Vagina (tissue), 2 donors: Measurements from ENCODE around the gene ATG16L1. TPM values are rescaled to one million over a fixed set of nuclear protein-coding genes. Genes with fewer than 3 reads are reported as not detected.
A peak's percentile ranks its signal among the peaks of the same experiment; 100 is the strongest.
"Not testable (repeated sequence)": the region's sequence is repeated elsewhere in the genome, so short reads cannot be mapped to it uniquely, and the experiment has no call there.

Experiments
- DNase-seq, 2 donors: peaks; one replicate each; pipeline ENCODE4 v3.0.0-alpha.2; 2017; ENCODE audit errors: extremely low spot score in 2 of 2
- H3K27ac ChIP-seq: fragments of 200-600 bp; sonication (generic); one replicate; pipeline ENCODE4 v1.5.1; 2019
- H3K27me3 ChIP-seq: fragments of 200-600 bp; sonication (generic); one replicate; pipeline ENCODE4 v1.5.1; 2019
- H3K36me3 ChIP-seq, 2 donors: fragments of 200-600 bp; sonication (generic); one replicate each; pipeline ENCODE4 v1.5.1; 2017 to 2019
- H3K4me1 ChIP-seq: fragments of 200-600 bp; sonication (generic); one replicate; pipeline ENCODE4 v1.5.1; 2019
- H3K4me3 ChIP-seq, 2 donors: fragments of 200-600 bp; sonication (generic); 1 replicate in 1 of 2; 2 replicates in 1 of 2; pipeline ENCODE4 v1.5.1; 2016 to 2019
- H3K9me3 ChIP-seq: fragments of 200-600 bp; sonication (generic); one replicate; pipeline ENCODE4 v1.5.1; 2019
- POLR2A ChIP-seq, 2 donors: fragments of 450-650 bp; IDR thresholded peaks; one replicate each; pipeline ENCODE4 v1.6.1; 2017; ENCODE audit warnings: antibody characterized with exemption in 2 of 2, mild to moderate bottlenecking in 2 of 2, moderate library complexity in 2 of 2
- POLR2AphosphoS5 ChIP-seq, 2 donors: sonication (generic); formaldehyde crosslinking; IDR thresholded peaks; one replicate each; pipeline ENCODE4 v1.9.0; 2017; ENCODE audit warnings: antibody characterized with exemption in 2 of 2, mild to moderate bottlenecking in 2 of 2, low read depth in 1 of 2; ENCODE audit not compliant: insufficient read depth in 1 of 2
- intact Hi-C: fragments of 100-400 bp; cut with DNase I; formaldehyde crosslinking; loops from one replicate; pipeline ENCODE4 v1.15.1; 2023
- total RNA-seq: library from RNA; depleted of rRNA; stranded (reverse); fragments of >200 nt; gene quantifications from one replicate; pipeline ENCODE4 v1.2.3, GENCODE V29; 2016
- TF ChIP-seq, protein P1 (sequence below), 3 experiments: fragments of 450-650 bp in 2 of 3; fragments of 200-600 bp in 1 of 3; sonication (generic) in 1 of 3; IDR thresholded peaks; one replicate each; pipeline ENCODE4 v1.5.1; 2017 to 2019; ENCODE audit warnings: antibody characterized with exemption in 3 of 3, mild to moderate bottlenecking in 2 of 3, moderate library complexity in 2 of 3

The ATG16L1 gene
- total RNA-seq, 1 donor from 2014 or later, result 29.2 TPM

DNA sequence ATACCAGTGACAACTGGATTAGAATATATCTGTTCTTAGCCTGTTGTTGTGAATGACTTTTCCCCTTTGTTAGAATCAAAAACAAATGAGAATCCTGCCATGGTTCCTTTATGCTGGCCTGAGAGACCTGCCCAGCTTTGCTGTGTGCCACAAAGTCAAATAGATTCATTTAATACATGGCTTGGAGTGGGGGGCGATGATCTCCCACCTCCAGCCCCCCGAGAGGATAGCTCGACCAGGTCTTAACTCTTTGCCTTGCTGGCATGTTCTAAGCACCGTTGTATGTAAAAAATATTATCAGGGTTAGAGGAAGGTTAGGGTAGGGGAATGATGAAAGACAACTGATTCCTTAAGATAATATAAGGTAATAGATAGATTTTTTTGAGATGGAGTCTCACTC, 80.7 kb downstream of the ATG16L1 start:
- Histone ChIP-seq H3K4me1 (no peaks in the 10 kb centered on the region), H3K27ac (peak overlapping the region; percentile 53), H3K36me3 (no peaks in the 10 kb centered on the region), H3K4me3 (no peak overlapping the region), H3K27me3 (no peaks in the 10 kb centered on the region), H3K9me3 (no peaks in the 10 kb centered on the region)
- no peak for TF ChIP-seq POLR2AphosphoS5 (IDR thresholded peaks at IDR 0.05; ENCODE audit: insufficient read depth in 1 of 2, low read depth in 1 of 2)
- TF ChIP-seq POLR2A (IDR thresholded peaks at IDR 0.05), result no peak
- TF ChIP-seq, protein P1, sequence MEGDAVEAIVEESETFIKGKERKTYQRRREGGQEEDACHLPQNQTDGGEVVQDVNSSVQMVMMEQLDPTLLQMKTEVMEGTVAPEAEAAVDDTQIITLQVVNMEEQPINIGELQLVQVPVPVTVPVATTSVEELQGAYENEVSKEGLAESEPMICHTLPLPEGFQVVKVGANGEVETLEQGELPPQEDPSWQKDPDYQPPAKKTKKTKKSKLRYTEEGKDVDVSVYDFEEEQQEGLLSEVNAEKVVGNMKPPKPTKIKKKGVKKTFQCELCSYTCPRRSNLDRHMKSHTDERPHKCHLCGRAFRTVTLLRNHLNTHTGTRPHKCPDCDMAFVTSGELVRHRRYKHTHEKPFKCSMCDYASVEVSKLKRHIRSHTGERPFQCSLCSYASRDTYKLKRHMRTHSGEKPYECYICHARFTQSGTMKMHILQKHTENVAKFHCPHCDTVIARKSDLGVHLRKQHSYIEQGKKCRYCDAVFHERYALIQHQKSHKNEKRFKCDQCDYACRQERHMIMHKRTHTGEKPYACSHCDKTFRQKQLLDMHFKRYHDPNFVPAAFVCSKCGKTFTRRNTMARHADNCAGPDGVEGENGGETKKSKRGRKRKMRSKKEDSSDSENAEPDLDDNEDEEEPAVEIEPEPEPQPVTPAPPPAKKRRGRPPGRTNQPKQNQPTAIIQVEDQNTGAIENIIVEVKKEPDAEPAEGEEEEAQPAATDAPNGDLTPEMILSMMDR (IDR thresholded peaks at IDR 0.05), result no peak
- no peak for DNase-seq
- intact Hi-C loops, result no loop called here

- no peaks in the 10 kb centered on the region for H3K27me3 ChIP-seq
- no peaks in the 10 kb centered on the region for H3K9me3 ChIP-seq
- TF ChIP-seq, protein P1 (IDR thresholded peaks at IDR 0.05), result no peak
- TF ChIP-seq POLR2AphosphoS5 (IDR thresholded peaks at IDR 0.05; ENCODE audit: insufficient read depth in 1 of 2, low read depth in 1 of 2) (no peak), POLR2A (IDR thresholded peaks at IDR 0.05) (no peak)
- no peak overlapping the region for H3K27ac ChIP-seq
- H3K36me3 ChIP-seq, result no peaks in the 10 kb centered on the region
- DNase-seq, result no peak
- H3K4me1 ChIP-seq, result no peaks in the 10 kb centered on the region
- intact Hi-C loops, result no loop called here
- H3K4me3 ChIP-seq, result no peak overlapping the region
Measured at GRCh38 chr2:233334915-233335314, 83.4 kb downstream of the ATG16L1 start.

- not testable (repeated sequence) for H3K36me3 ChIP-seq, H3K9me3 ChIP-seq, H3K4me3 ChIP-seq, H3K27me3 ChIP-seq, H3K4me1 ChIP-seq, DNase-seq, H3K27ac ChIP-seq
- intact Hi-C loops, result loop anchor here (2.0 kb wide), 1 partner anchor 53 kb away; no protein-coding TSS in a partner anchor
Measured at GRCh38 chr2:233336091-233336490, 84.6 kb downstream of the ATG16L1 start.

DNA sequence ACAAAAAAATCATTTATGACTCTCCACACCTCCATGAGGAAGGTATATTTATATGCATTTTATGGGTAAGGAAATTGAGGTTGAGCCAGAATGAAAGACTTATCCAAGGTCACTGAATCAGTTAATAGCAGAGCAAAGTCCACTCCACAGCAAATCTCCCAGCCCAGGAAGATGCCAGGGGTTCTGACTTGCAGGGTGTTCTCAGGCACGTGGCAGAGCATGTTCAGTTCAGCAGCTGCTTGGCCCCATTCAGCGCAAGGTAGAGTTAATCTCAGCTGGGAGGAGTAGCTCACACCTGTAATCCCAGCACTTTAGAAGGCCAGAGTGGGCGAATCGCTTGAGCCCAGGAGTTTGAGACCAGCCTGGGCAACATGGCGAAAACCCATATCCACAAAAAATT, 85.1 kb downstream of the ATG16L1 start:
- DNase-seq, result no peak
- no peaks in the 10 kb centered on the region for H3K4me1 ChIP-seq
- H3K36me3 ChIP-seq, result no peaks in the 10 kb centered on the region
- intact Hi-C loops, result loop anchor here (2.0 kb wide), 1 partner anchor 54 kb away; no protein-coding TSS in a partner anchor
- no peak overlapping the region for H3K4me3 ChIP-seq
- no peaks in the 10 kb centered on the region for H3K27me3 ChIP-seq
- no peak overlapping the region for H3K27ac ChIP-seq
- no peaks in the 10 kb centered on the region for H3K9me3 ChIP-seq
- TF ChIP-seq, protein P1 (IDR thresholded peaks at IDR 0.05), result no peak
- TF ChIP-seq POLR2AphosphoS5 (IDR thresholded peaks at IDR 0.05; ENCODE audit: insufficient read depth in 1 of 2, low read depth in 1 of 2), result no peak
- no peak for TF ChIP-seq POLR2A (IDR thresholded peaks at IDR 0.05)

GRCh38 chr2:233338046-233338445, 86.6 kb downstream of the ATG16L1 start:
- TF ChIP-seq POLR2A (IDR thresholded peaks at IDR 0.05), result no peak
- TF ChIP-seq, protein P1 (IDR thresholded peaks at IDR 0.05), result no peak
- no peak for TF ChIP-seq POLR2AphosphoS5 (IDR thresholded peaks at IDR 0.05; ENCODE audit: insufficient read depth in 1 of 2, low read depth in 1 of 2)
- H3K27ac ChIP-seq, result no peak overlapping the region
- H3K4me3 ChIP-seq, result no peak overlapping the region
- no peak for DNase-seq
- H3K4me1 ChIP-seq, result no peaks in the 10 kb centered on the region
- intact Hi-C loops, result no loop called here
- no peaks in the 10 kb centered on the region for H3K27me3 ChIP-seq
- H3K36me3 ChIP-seq, result no peaks in the 10 kb centered on the region
- no peaks in the 10 kb centered on the region for H3K9me3 ChIP-seq
